ENCODE measurements around the gene U2AF1.
"Not testable (repeated sequence)": the region's sequence is repeated elsewhere in the genome, so short reads cannot be mapped to it uniquely, and the experiment has no call there.

U2AF1 gene

DNA sequence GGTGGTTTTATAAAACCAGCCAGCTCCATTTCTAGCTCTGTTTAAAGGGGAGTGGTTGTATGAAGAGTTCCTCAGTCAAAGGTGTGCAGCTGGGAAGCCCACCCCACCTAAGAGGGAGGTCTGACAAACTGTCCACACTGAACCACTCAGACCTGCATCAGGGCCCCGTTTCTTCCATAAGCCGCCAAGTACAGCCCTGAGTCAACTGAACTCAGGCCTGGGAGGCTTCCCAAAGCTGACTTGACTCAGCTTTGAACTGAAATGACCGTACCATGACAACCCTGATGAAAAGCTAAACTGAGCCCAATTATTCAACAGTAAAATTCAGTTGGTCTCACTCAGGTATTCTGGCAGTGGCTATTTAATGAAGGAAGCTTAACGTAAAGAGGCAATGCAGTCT is 5.1 kb downstream of the U2AF1 start:
- H3K4me3 ChIP-seq (ENCODE audit: low read depth, low read length); DNase-seq; H3K27ac ChIP-seq; H3K27me3 ChIP-seq (ENCODE audit: insufficient read depth, low read depth, severe bottlenecking); H3K9me3 ChIP-seq (ENCODE audit: severe bottlenecking); H3K36me3 ChIP-seq: not testable (repeated sequence)

- H3K9me3 ChIP-seq (ENCODE audit: severe bottlenecking); H3K4me3 ChIP-seq (ENCODE audit: low read depth, low read length); H3K27me3 ChIP-seq (ENCODE audit: insufficient read depth, low read depth, severe bottlenecking); H3K36me3 ChIP-seq; H3K27ac ChIP-seq; DNase-seq: not testable (repeated sequence)
Measured at GRCh38 chr21:43101676-43102075, 5.7 kb downstream of the U2AF1 start.

DNA sequence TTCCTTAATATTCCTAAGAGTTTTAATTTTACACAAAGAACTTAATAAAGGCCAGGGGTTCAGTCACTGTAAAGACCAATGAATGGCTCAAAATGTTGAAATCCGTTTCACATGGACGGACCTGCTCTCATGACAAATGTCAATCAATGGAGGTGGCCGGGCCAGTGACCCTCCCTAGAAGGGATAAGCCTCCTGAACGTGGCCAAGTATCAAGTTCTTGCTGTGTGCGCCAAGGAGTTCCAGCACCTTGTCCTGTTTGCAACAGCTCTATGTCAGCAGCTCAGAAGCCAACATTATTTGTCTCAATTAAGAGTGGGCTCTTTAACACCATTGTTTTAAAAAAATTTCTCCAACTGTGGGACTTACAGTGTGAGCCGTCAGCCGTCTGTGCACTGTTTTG is 6.4 kb downstream of the U2AF1 start:
- H3K4me3 ChIP-seq (ENCODE audit: low read depth, low read length); H3K36me3 ChIP-seq; H3K9me3 ChIP-seq (ENCODE audit: severe bottlenecking); H3K27ac ChIP-seq; DNase-seq; H3K27me3 ChIP-seq (ENCODE audit: insufficient read depth, low read depth, severe bottlenecking): not testable (repeated sequence)

DNA sequence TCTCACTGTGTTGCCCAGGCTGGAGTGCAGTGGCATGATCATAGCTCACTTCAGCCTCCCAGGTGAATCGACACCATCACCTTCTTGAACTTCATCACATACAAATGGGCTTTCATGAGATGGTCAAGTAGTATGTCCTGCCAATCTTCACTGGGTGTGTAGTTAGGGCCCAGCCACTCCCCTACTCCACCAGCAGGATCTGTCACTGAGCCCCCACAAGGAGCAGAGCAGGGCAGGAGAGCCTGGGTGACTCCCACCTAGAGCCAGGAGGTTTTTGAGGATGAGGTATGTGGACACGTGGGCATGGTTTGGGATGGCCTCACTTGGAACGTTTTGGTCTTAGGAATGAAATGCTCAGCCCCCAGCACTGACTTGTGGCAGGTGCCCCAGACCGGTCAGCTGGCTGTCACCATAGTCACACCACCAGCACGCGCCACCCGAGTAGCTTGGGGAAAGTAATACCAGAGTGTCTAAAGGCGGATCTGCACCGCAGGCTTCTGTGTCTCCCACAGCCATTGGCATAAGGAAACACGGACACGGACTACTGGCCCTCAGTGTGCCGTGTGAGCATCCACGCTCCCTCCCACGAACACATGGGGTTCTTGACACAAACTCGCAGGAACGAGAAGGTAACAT is 15.3 kb downstream of the U2AF1 start:
- H3K9me3 ChIP-seq (ENCODE audit: severe bottlenecking); H3K4me3 ChIP-seq (ENCODE audit: low read depth, low read length); H3K27ac ChIP-seq; H3K27me3 ChIP-seq (ENCODE audit: insufficient read depth, low read depth, severe bottlenecking); H3K36me3 ChIP-seq; DNase-seq: not testable (repeated sequence)

- H3K27me3 ChIP-seq (ENCODE audit: insufficient read depth, low read depth, severe bottlenecking); H3K27ac ChIP-seq; H3K36me3 ChIP-seq; H3K4me3 ChIP-seq (ENCODE audit: low read depth, low read length); H3K9me3 ChIP-seq (ENCODE audit: severe bottlenecking): not testable (repeated sequence)
- DNase-seq = peak; percentile 3
Measured at GRCh38 chr21:43090947-43091346, 16.4 kb downstream of the U2AF1 start.

DNA sequence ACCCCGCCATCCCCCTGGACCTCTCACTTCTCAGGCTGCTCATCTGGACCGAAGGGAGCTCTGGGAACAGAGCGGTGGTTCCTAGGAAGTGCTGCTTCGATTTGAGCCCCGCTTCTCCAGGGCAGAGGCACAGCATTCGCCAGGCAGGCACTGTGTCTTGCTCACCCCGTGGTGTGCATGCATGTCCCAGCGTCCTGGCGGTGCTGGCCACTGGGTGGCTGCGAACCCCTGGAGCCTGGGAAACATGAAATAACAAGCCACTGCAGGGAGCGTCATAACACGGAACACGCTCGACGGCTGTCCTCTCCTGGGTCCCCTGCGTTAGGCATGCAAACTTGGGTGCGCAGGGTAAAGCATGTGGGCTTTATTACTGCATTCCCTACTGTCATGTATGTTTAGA is 17.9 kb downstream of the U2AF1 start:
- not testable (repeated sequence) for H3K27me3 ChIP-seq (ENCODE audit: insufficient read depth, low read depth, severe bottlenecking); H3K27ac ChIP-seq; H3K36me3 ChIP-seq; DNase-seq; H3K9me3 ChIP-seq (ENCODE audit: severe bottlenecking); H3K4me3 ChIP-seq (ENCODE audit: low read depth, low read length)

DNA sequence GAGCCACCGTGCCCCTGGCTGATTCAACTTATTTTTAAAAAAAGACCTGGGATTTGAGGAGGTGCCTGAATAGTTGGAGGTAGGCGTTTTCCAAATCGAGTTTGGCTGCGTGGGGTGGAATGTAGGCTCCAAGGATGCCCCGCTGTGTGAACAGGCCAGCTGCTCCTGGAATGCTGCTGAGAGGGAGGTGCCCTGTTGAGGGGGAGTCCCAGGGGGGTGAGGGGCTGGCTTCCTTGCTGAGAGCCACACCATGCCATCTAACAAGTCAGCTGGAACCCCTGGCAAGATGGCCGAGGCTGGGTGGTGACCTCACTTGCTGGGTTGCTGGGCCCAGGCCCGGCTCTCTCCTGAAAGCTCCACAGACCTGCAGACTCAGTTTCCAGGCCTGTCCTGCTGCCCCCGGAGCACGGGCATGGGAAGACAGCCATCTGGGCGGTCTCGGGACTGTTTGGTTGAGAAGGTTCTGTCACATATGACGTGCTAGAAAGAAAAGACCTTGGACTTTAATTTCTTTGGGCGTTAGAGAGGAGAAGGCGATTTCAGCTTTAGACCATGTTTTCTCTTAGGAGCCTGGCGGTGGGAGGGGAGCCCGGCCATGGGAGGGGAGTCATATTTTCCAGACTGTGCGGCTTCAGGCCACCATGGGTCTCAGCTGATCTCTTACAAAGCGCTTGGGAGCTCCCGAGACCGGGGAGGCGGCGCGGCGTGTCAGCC is 24.6 kb downstream of the U2AF1 start:
- H3K27me3 ChIP-seq (ENCODE audit: insufficient read depth, low read depth, severe bottlenecking); H3K9me3 ChIP-seq (ENCODE audit: severe bottlenecking); H3K36me3 ChIP-seq; H3K4me3 ChIP-seq (ENCODE audit: low read depth, low read length); H3K27ac ChIP-seq; DNase-seq: not testable (repeated sequence)

DNA sequence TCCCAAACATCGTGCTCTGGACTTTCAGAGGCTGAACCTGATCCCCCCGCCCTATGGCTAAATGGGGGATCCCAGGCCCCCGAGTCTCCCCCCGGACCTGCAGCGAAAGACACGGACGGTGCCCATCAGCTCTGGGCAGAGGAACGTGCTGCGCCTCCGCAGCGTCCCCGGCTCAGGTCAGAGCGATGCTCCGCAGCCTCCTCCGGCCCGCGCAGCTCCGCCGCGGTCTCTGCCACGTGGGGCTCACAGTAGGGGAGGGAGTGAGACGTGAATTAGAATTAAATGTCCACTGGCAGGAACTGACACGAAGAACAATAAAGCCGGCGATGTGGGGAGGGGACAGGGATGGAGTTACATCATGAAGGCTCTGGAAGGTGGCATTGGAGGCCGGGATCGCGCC is 30.7 kb downstream of the U2AF1 start:
- H3K27ac ChIP-seq; H3K27me3 ChIP-seq (ENCODE audit: insufficient read depth, low read depth, severe bottlenecking); H3K36me3 ChIP-seq; H3K9me3 ChIP-seq (ENCODE audit: severe bottlenecking): not testable (repeated sequence)
- DNase-seq = peak; percentile 6
- H3K4me3 ChIP-seq (ENCODE audit: low read depth, low read length) = peak overlapping the region; percentile 21; the same call in 1 of the 2 replicates

- not testable (repeated sequence) for H3K27ac ChIP-seq; H3K4me3 ChIP-seq (ENCODE audit: low read depth, low read length); H3K9me3 ChIP-seq (ENCODE audit: severe bottlenecking); H3K36me3 ChIP-seq; H3K27me3 ChIP-seq (ENCODE audit: insufficient read depth, low read depth, severe bottlenecking); DNase-seq
Measured at GRCh38 chr21:43076023-43076637, 31.2 kb downstream of the U2AF1 start.

- H3K27ac ChIP-seq; H3K36me3 ChIP-seq; DNase-seq; H3K27me3 ChIP-seq (ENCODE audit: insufficient read depth, low read depth, severe bottlenecking); H3K9me3 ChIP-seq (ENCODE audit: severe bottlenecking): not testable (repeated sequence)
- peak within 1 kb of the TSS; percentile 21; the same call in 1 of the 2 replicates for H3K4me3 ChIP-seq (ENCODE audit: low read depth, low read length)
Measured at GRCh38 chr21:43075170-43076022, 32.0 kb downstream of the U2AF1 start, which contains the start of gene CBS. CBS (minus strand) TSS chr21:43075835; CDS start chr21:43072193, 3,642 bp downstream.

GRCh38 chr21:43074401-43075169 is 32.8 kb downstream of the U2AF1 start:
- not testable (repeated sequence) for H3K27ac ChIP-seq; DNase-seq; H3K27me3 ChIP-seq (ENCODE audit: insufficient read depth, low read depth, severe bottlenecking)

GRCh38 chr21:43072742-43073141 is 34.6 kb downstream of the U2AF1 start:
- not testable (repeated sequence) for H3K27me3 ChIP-seq (ENCODE audit: insufficient read depth, low read depth, severe bottlenecking); H3K9me3 ChIP-seq (ENCODE audit: severe bottlenecking); DNase-seq; H3K4me3 ChIP-seq (ENCODE audit: low read depth, low read length); H3K36me3 ChIP-seq; H3K27ac ChIP-seq

More at GRCh38 chr21:43074401-43075169, 32.8 kb downstream of the U2AF1 start:
- not testable (repeated sequence) for H3K9me3 ChIP-seq (ENCODE audit: severe bottlenecking); H3K36me3 ChIP-seq; H3K4me3 ChIP-seq (ENCODE audit: low read depth, low read length)

GRCh38 chr21:43069682-43070081 is 37.7 kb downstream of the U2AF1 start:
- H3K36me3 ChIP-seq; DNase-seq; H3K9me3 ChIP-seq (ENCODE audit: severe bottlenecking); H3K4me3 ChIP-seq (ENCODE audit: low read depth, low read length); H3K27me3 ChIP-seq (ENCODE audit: insufficient read depth, low read depth, severe bottlenecking); H3K27ac ChIP-seq: not testable (repeated sequence)

All from WERI-Rb-1 (cell line).